ENCODE measurements around the gene CEP170.

The CEP170 gene

GRCh38 chr1:243254233-243254926 lies 701 bp downstream of the CEP170 start (continued):
- peak; percentile 99 for TF ChIP-seq ZNF341 (tag by site-specific recombination; IDR thresholded peaks at IDR 0.05; ENCODE audit: low read depth)
- peak; percentile 74 for TF ChIP-seq IKZF3 (tag by site-specific recombination; IDR thresholded peaks at IDR 0.05)
- TF ChIP-seq ZNF843 (tag by site-specific recombination; IDR thresholded peaks at IDR 0.05), result peak; percentile 28; the same call in 1 of the 2 replicates
- TF ChIP-seq ZNF510 (tag by site-specific recombination; IDR thresholded peaks at IDR 0.05; ENCODE audit: insufficient replicate concordance), result peak; percentile 2
- 0 out of 2 replicates have a peak, but pooled peaks have one; percentile 47 for TF ChIP-seq ZNF629 (tag by site-specific recombination; IDR thresholded peaks at IDR 0.05)
- no peak for TF ChIP-seq BCL6B (tag by site-specific recombination; IDR thresholded peaks at IDR 0.05)
- TF ChIP-seq ZNF266 (tag by site-specific recombination; IDR thresholded peaks at IDR 0.05; ENCODE audit: low read depth), result no peak
- peak; percentile 73 for TF ChIP-seq SP2 (tag by site-specific recombination; IDR thresholded peaks at IDR 0.05)
- TF ChIP-seq ZNF19 (tag by site-specific recombination; IDR thresholded peaks at IDR 0.05; ENCODE audit: low read depth), result no peak
- TF ChIP-seq HOXC10 (CRISPR knock-in tag; IDR thresholded peaks at IDR 0.05), result no peak
- peak; percentile 65; the same call in 1 of the 2 replicates for TF ChIP-seq HIC1 (tag by site-specific recombination; IDR thresholded peaks at IDR 0.05)
- no peak for TF ChIP-seq ZNF10 (tag by site-specific recombination; IDR thresholded peaks at IDR 0.05)
- TF ChIP-seq ZNF747 (tag by site-specific recombination; IDR thresholded peaks at IDR 0.05), result no peak
- TF ChIP-seq ZNF37A (tag by site-specific recombination; IDR thresholded peaks at IDR 0.05), result no peak
- peak; percentile 85 for TF ChIP-seq ZNF335 (tag by site-specific recombination; conservative IDR thresholded peaks at IDR 0.05)
- TF ChIP-seq KLF10 (tag by site-specific recombination; IDR thresholded peaks at IDR 0.05), result no peak
- no peak for TF ChIP-seq ZNF48 (tag by site-specific recombination; IDR thresholded peaks at IDR 0.05)
- no peak for TF ChIP-seq KLF7 (tag by site-specific recombination; IDR thresholded peaks at IDR 0.05; ENCODE audit: borderline replicate concordance)
- TF ChIP-seq ZNF26 (tag by site-specific recombination; IDR thresholded peaks at IDR 0.05), result no peak
- no peak for TF ChIP-seq ZNF140 (tag by site-specific recombination; IDR thresholded peaks at IDR 0.05)
- peak; percentile 75; the same call in 1 of the 2 replicates for TF ChIP-seq ZXDB (tag by site-specific recombination; IDR thresholded peaks at IDR 0.05)
- TF ChIP-seq ZSCAN23 (tag by site-specific recombination; IDR thresholded peaks at IDR 0.05), result no peak
- no peak for TF ChIP-seq ZNF433 (tag by site-specific recombination; IDR thresholded peaks at IDR 0.05; ENCODE audit: low read depth)
- no peak for TF ChIP-seq GLI2 (tag by site-specific recombination; IDR thresholded peaks at IDR 0.05; ENCODE audit: borderline replicate concordance, low read depth)
- 0 out of 2 replicates have a peak, but pooled peaks have one; percentile 63 for TF ChIP-seq ZNF280D (tag by site-specific recombination; IDR thresholded peaks at IDR 0.05)
- no peak for TF ChIP-seq ZNF544 (tag by site-specific recombination; IDR thresholded peaks at IDR 0.05)
- TF ChIP-seq ZNF292 (tag by site-specific recombination; IDR thresholded peaks at IDR 0.05; ENCODE audit: borderline replicate concordance, low read depth), result no peak
- no peak for TF ChIP-seq ZNF555 (tag by site-specific recombination; conservative IDR thresholded peaks at IDR 0.05)
- peak; percentile 45; the same call in 1 of the 2 replicates for TF ChIP-seq ZFP37 (tag by site-specific recombination; IDR thresholded peaks at IDR 0.05)
- no peak for TF ChIP-seq TCF7L2 (IDR thresholded peaks at IDR 0.05; ENCODE audit: borderline replicate concordance, low read depth, low read length)
- TF ChIP-seq ZNF391 (tag by site-specific recombination; IDR thresholded peaks at IDR 0.05; ENCODE audit: borderline replicate concordance, low read depth), result no peak
- no peak for TF ChIP-seq ZFP3 (tag by site-specific recombination; IDR thresholded peaks at IDR 0.05; ENCODE audit: low read depth)
